KBM-7 (cell line): ENCODE data around the gene MACROD2.

Source experiments
- DNase-seq: peaks from one replicate; pipeline ENCODE4 v3.0.0-alpha.2; 2015
- in situ Hi-C: fragments of 300-500 bp; cut with MboI; formaldehyde crosslinking; loops from 2 replicates; pipeline ENCODE4 v1.14.3; 2020; ENCODE audit warnings: low sequenced_read_pairs, low pct_unique_long_range_greater_than_20kb, mixed read lengths

Gene MACROD2

DNA sequence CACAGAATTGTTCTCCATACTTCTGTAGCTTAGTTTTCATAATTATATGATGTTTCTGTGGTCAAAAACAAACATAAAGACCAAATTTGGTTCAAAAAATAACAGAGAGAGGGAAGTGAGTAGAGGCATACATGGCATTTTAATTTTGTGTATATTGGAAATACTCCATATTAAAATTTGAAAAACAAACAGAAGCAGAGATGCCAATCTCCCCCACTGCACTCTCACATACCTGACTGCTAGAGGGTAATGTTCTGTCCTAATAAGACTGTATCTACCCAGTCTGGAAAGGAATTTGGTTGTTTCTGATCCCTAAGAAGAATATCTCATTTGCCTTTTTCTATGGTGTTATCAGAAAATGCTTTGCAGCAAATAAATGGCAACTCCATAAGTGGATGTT is 1301.1 kb downstream of the MACROD2 start:
- in situ Hi-C loops: no loop called here
- DNase-seq: no peak

GRCh38 chr20:15297059-15297875 is 1302.0 kb downstream of the MACROD2 start:
- no peak for DNase-seq

GRCh38 chr20:15302075-15302474 is 1306.8 kb downstream of the MACROD2 start:
- in situ Hi-C loops: no loop called here
- no peak for DNase-seq

More at GRCh38 chr20:15297059-15297875, 1302.0 kb downstream of the MACROD2 start:
- in situ Hi-C loops: no loop called here

- DNase-seq: no peak
- in situ Hi-C loops: no loop called here
Measured at GRCh38 chr20:15310361-15310760, 1315.0 kb downstream of the MACROD2 start.

GRCh38 chr20:15316556-15316955 is 1321.2 kb downstream of the MACROD2 start:
- in situ Hi-C loops: no loop called here
- DNase-seq: no peak

GRCh38 chr20:15317546-15318232 is 1322.4 kb downstream of the MACROD2 start:
- no peak for DNase-seq
- in situ Hi-C loops: no loop called here

DNA sequence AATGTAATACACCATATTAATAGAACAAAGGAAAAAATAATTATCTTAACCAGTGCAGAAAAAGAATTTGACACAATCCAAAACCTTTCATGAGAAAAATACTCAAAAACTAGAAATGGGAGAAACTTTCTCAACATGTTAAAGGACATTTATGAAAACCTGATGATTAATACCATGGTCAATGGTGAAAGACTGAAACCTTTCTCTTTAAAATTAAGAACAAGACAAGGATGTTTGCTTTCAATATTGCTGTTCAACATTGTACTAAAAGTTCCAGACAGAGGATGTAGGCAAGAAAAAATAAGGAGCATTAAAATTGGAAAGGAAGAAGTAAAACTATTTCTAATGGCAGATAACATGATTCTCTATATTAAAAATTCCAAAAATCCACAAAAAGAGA is 1323.4 kb downstream of the MACROD2 start:
- no peak for DNase-seq
- in situ Hi-C loops: no loop called here

- no peak for DNase-seq
- in situ Hi-C loops: no loop called here
Measured at GRCh38 chr20:15319439-15319838, 1324.1 kb downstream of the MACROD2 start.

- no peak for DNase-seq
- in situ Hi-C loops: no loop called here
Measured at GRCh38 chr20:15320941-15321340, 1325.6 kb downstream of the MACROD2 start.

DNA sequence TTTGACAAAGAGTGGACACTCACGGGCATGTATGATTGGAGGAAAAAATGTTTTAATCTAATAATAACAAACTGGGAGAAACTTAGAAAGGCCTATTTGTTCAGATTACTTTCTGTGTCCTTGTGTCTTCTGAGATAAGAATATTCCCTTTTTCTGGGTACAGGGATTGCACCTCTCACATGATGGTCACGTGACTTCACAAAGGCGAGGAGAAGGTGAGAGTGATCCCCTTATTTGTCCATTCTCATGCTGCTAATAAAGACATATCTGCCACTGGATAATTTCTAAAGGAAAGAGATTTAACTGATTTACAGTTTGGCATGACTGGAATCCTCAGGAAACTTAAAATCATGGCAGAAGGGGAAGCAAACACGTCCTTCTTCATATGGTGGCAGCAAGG is 1331.8 kb downstream of the MACROD2 start:
- DNase-seq: no peak
- in situ Hi-C loops: no loop called here

DNA sequence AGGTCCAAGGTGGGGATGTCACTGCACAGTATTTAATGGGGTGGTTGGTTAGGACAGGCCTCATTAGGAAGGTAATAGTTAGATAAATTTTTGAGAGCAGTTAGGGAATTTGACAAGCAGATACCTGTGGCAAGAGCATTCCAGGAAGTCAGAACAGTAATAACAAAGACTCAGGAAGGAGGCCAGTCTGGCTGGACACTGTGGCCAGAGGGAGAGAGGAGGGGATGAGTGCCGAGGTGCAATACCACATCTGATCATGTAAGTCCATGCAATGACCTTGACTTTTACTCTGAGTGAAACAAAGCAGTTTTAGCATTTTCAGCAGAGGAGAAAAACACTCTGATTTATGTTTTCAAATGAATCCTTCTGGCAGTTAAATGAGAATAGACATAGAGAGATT is 1332.8 kb downstream of the MACROD2 start:
- DNase-seq: no peak
- in situ Hi-C loops: no loop called here

- in situ Hi-C loops: no loop called here
- DNase-seq: no peak
Measured at GRCh38 chr20:15332711-15333160, 1337.4 kb downstream of the MACROD2 start.

- in situ Hi-C loops: no loop called here
- DNase-seq: no peak
Measured at GRCh38 chr20:15333170-15333569, 1337.9 kb downstream of the MACROD2 start.

- DNase-seq: no peak
- in situ Hi-C loops: no loop called here
Measured at GRCh38 chr20:15336011-15336410, 1340.7 kb downstream of the MACROD2 start.

DNA sequence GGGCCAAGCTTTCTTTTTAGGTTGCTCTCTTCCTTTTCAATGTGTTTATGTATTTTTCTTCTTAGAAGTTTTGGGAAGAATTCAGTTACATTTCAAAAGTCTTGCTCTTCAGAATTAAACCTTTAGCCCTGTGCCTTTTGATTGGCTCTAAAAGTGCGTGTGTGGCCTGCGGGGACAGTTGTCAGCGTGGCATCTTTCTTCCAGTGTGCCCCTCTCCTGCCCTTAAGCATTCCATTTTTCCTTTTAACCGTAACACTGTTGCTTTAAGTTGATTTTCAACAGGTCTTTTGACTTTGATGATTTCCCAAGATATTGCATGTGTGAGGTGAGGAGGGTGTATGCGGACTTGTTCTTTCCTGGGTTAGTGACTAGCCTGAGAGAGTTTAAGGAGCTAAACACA is 1341.2 kb downstream of the MACROD2 start:
- no peak for DNase-seq

GRCh38 chr20:15339264-15339663 is 1343.9 kb downstream of the MACROD2 start:
- DNase-seq: no peak
- in situ Hi-C loops: no loop called here

More for the DNA sequence above, 1341.2 kb downstream of the MACROD2 start:
- in situ Hi-C loops: no loop called here

DNA sequence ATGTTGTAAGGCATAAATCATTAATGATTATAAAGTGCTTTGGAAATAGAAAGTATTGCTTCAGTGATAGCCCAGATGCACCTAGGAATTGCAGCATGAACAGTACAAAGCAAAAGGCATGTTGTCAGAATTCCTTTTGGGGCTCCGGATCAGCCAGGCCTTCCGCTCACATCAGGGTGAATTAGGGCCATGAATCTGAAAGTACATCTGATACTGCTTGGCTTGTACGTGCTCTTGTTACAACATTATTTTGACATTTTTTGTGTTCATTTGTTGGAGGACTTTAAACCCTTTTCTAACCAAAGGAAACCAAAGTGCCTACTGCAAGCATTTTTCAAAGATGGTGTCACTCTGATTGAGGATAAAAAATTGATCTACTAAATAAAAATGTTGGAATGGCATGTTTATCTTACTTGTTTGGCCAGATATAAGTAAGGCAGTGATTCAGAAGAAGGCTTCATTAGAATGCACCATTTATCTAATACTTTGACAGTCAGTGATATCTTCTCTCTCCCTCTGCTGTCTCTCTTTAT is 1347.7 kb downstream of the MACROD2 start:
- in situ Hi-C loops: no loop called here
- no peak for DNase-seq

DNA sequence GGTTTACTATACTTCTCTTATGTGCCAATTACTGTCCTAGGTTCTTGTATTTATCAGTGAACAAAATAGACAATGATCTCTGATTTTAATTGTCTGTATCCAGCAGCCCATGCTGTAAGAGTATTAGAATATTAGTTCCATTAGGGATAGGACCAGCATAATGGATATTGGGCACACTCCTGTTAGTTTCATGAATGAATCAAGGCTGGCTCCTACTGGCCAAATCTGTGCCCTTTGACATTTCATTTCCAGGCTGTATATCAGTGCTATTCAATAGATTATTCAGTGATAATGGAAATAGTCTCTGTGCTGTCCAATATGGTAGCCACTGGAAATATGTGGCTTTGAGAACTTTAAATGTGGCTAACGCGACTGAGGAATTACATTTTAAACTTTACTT is 1350.0 kb downstream of the MACROD2 start:
- DNase-seq: no peak
- in situ Hi-C loops: no loop called here

GRCh38 chr20:15346657-15347280 is 1351.5 kb downstream of the MACROD2 start:
- in situ Hi-C loops: no loop called here

GRCh38 chr20:15359056-15359455 is 1363.7 kb downstream of the MACROD2 start:
- in situ Hi-C loops: no loop called here

More at GRCh38 chr20:15346657-15347280, 1351.5 kb downstream of the MACROD2 start:
- DNase-seq: no peak

More at GRCh38 chr20:15359056-15359455, 1363.7 kb downstream of the MACROD2 start:
- no peak for DNase-seq
